Activated T-cell treated with anti-CD3 and anti-CD28 coated beads, Interleukin-2, amount 50 U/mL, for 72 hours (primary cell): Measurements from ENCODE around the gene KCNMB4. TPM values are rescaled to one million over a fixed set of nuclear protein-coding genes. Genes with fewer than 3 reads are reported as not detected.

Experiments
- ATAC-seq, 2 donors: fragments of 150-1000 bp; cut with Tn5 transposase; replicated peaks in 1 of 2; 2 replicates each; pipeline ENCODE4 v1.10.0; 2021; ENCODE audit warnings: moderate library complexity in 2 of 2, mild to moderate bottlenecking in 1 of 2
- DNase-seq, 2 donors: peaks; one replicate each; pipeline ENCODE4 v3.0.0; 2021 to 2022; ENCODE audit warnings: mixed read lengths in 1 of 2
- H3K27ac Mint-ChIP-seq: one replicate; pipeline ENCODE4 v1.8.0; 2022; ENCODE audit warnings: mild to moderate bottlenecking, moderate library complexity, mixed read lengths
- H3K27me3 Mint-ChIP-seq: one replicate; pipeline ENCODE4 v1.8.0; 2022; ENCODE audit warnings: low read depth, mixed read lengths
- H3K36me3 Mint-ChIP-seq, 2 donors: one replicate each; pipeline ENCODE4 v1.8.0; 2022; ENCODE audit warnings: mixed read lengths in 2 of 2, mild to moderate bottlenecking in 1 of 2; ENCODE audit not compliant: insufficient read depth in 2 of 2
- H3K4me1 Mint-ChIP-seq: one replicate; pipeline ENCODE4 v1.8.0; 2022; ENCODE audit warnings: low read depth, mixed read lengths
- H3K4me3 Mint-ChIP-seq, 2 donors: one replicate each; pipeline ENCODE4 v1.8.0; 2022; ENCODE audit warnings: mild to moderate bottlenecking in 2 of 2, mixed read lengths in 2 of 2, moderate library complexity in 2 of 2
- H3K9me3 Mint-ChIP-seq, 2 donors: one replicate each; pipeline ENCODE4 v1.8.0; 2022; ENCODE audit warnings: mixed read lengths in 2 of 2
- total RNA-seq, 2 donors: library from RNA; stranded (reverse); gene quantifications; one replicate each; pipeline ENCODE4 v1.2.3, GENCODE V29; 2022

The KCNMB4 gene
- total RNA-seq, 2 donors from 2014 or later: 1.6 to 2.2 TPM

GRCh38 chr12:70463997-70464396 is 97.9 kb downstream of the KCNMB4 start:
- Mint-ChIP-seq H3K4me3 (no peak overlapping the region), H3K9me3 (peaks cover 4 to 6% of the 10 kb centered on the region in 2 donors), H3K27me3 (no peaks in the 10 kb centered on the region), H3K36me3 (no peaks in the 10 kb centered on the region), H3K27ac (no peak overlapping the region), H3K4me1 (no peaks in the 10 kb centered on the region)
- DNase-seq (no peak), ATAC-seq (no peak)

GRCh38 chr12:70466753-70467152 is 100.7 kb downstream of the KCNMB4 start:
- H3K4me3 Mint-ChIP-seq: no peak overlapping the region
- DNase-seq: no peak
- no peak for ATAC-seq
- H3K9me3 Mint-ChIP-seq: peaks cover 0 to 6% of the 10 kb centered on the region in 2 donors
- peaks cover under 1% of the 10 kb centered on the region for H3K27me3 Mint-ChIP-seq
- H3K27ac Mint-ChIP-seq: no peak overlapping the region
- H3K36me3 Mint-ChIP-seq: no peaks in the 10 kb centered on the region
- H3K4me1 Mint-ChIP-seq: no peaks in the 10 kb centered on the region

- no peak for DNase-seq
Measured at GRCh38 chr12:70467476-70467875, 101.4 kb downstream of the KCNMB4 start.

GRCh38 chr12:70467918-70468733 is 102.0 kb downstream of the KCNMB4 start:
- H3K4me1 Mint-ChIP-seq: no peaks in the 10 kb centered on the region
- H3K27ac Mint-ChIP-seq: no peak overlapping the region
- peaks cover 6% of the 10 kb centered on the region for H3K27me3 Mint-ChIP-seq
- H3K36me3 Mint-ChIP-seq: no peaks in the 10 kb centered on the region
- DNase-seq (no peak), ATAC-seq (no peak)
- H3K4me3 Mint-ChIP-seq: no peak overlapping the region
- peaks cover 0 to 6% of the 10 kb centered on the region in 2 donors for H3K9me3 Mint-ChIP-seq

More at GRCh38 chr12:70467476-70467875, 101.4 kb downstream of the KCNMB4 start:
- Mint-ChIP-seq H3K27me3 (peaks cover 6% of the 10 kb centered on the region), H3K27ac (no peak overlapping the region), H3K4me3 (no peak overlapping the region), H3K9me3 (peaks cover 0 to 6% of the 10 kb centered on the region in 2 donors), H3K36me3 (no peaks in the 10 kb centered on the region), H3K4me1 (no peaks in the 10 kb centered on the region)
- ATAC-seq: no peak

GRCh38 chr12:70468741-70469140 is 102.7 kb downstream of the KCNMB4 start:
- ATAC-seq (no peak), DNase-seq (no peak)
- Mint-ChIP-seq H3K27me3 (peaks cover 6% of the 10 kb centered on the region), H3K4me1 (no peaks in the 10 kb centered on the region), H3K4me3 (no peak overlapping the region), H3K36me3 (no peaks in the 10 kb centered on the region), H3K9me3 (peaks cover 0 to 2% of the 10 kb centered on the region in 2 donors), H3K27ac (no peak overlapping the region)

GRCh38 chr12:70469221-70469820 is 103.2 kb downstream of the KCNMB4 start:
- no peaks in the 10 kb centered on the region for H3K36me3 Mint-ChIP-seq
- no peak overlapping the region for H3K27ac Mint-ChIP-seq
- no peak for DNase-seq
- peaks cover 6% of the 10 kb centered on the region for H3K27me3 Mint-ChIP-seq
- H3K4me1 Mint-ChIP-seq: no peaks in the 10 kb centered on the region
- H3K4me3 Mint-ChIP-seq: no peak overlapping the region
- no peak for ATAC-seq
- peaks cover 0 to 2% of the 10 kb centered on the region in 2 donors for H3K9me3 Mint-ChIP-seq

GRCh38 chr12:70482764-70483163 is 116.7 kb downstream of the KCNMB4 start:
- H3K9me3 Mint-ChIP-seq: no peaks in the 10 kb centered on the region
- H3K36me3 Mint-ChIP-seq: no peaks in the 10 kb centered on the region
- no peak for DNase-seq
- H3K4me1 Mint-ChIP-seq: no peaks in the 10 kb centered on the region
- no peak for ATAC-seq
- H3K4me3 Mint-ChIP-seq: no peak overlapping the region
- no peak overlapping the region for H3K27ac Mint-ChIP-seq
- H3K27me3 Mint-ChIP-seq: peaks cover 29% of the 10 kb centered on the region

Other genes with a start within 250 kb of the KCNMB4 start
- 10 to 100 TPM; 62.8 to 65.6 TPM for gene CNOT2, start 122.9 kb upstream of the KCNMB4 start, total RNA-seq